Measurements from ENCODE around the gene OTOS. TPM values are rescaled to one million over a fixed set of nuclear protein-coding genes. Genes with fewer than 3 reads are reported as not detected.

OTOS gene
- total RNA-seq, 1 donor from 2014 or later: not detected

DNA sequence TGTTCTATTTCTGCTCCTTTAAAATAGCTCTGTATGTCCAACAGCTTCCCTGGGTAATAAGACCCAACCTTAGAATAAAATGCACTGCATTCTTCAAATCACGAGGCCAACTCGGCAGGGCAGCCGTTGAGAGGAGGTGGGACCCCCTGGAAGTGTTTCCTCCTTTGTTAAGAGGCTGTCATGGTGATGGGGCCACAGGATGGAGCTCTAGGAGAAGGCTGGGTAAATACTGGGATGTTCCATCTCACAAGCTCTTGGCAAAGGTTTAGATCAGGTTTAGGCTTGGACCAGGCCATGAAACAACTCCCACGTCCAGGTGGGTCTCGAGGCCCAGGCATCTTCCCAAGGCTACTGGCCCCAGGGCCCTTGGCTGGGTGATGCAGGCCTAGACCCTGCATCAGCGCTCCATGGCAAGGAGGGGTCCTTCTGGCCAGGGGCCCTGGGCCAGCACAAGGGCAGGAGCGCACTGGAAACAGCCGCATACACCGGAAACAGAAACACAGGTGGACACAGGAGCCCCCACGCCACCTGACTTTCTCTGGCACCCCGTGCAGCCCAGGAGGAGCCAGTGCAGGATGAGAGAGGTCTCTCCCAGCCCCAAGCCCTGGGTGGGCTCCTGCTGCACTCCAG, 38.8 kb upstream of the OTOS start:
- TF ChIP-seq, protein P1, sequence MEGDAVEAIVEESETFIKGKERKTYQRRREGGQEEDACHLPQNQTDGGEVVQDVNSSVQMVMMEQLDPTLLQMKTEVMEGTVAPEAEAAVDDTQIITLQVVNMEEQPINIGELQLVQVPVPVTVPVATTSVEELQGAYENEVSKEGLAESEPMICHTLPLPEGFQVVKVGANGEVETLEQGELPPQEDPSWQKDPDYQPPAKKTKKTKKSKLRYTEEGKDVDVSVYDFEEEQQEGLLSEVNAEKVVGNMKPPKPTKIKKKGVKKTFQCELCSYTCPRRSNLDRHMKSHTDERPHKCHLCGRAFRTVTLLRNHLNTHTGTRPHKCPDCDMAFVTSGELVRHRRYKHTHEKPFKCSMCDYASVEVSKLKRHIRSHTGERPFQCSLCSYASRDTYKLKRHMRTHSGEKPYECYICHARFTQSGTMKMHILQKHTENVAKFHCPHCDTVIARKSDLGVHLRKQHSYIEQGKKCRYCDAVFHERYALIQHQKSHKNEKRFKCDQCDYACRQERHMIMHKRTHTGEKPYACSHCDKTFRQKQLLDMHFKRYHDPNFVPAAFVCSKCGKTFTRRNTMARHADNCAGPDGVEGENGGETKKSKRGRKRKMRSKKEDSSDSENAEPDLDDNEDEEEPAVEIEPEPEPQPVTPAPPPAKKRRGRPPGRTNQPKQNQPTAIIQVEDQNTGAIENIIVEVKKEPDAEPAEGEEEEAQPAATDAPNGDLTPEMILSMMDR (IDR thresholded peaks at IDR 0.05): no peak
- no peaks in the 10 kb centered on the region for H3K36me3 ChIP-seq
- no peaks in the 10 kb centered on the region for H3K27me3 ChIP-seq
- no peak overlapping the region for H3K27ac ChIP-seq
- DNase-seq (ENCODE audit: low spot score in 2 of 2): no peak
- intact Hi-C loops (cut with DNase I): no loop called here
- H3K9me3 ChIP-seq: no peaks in the 10 kb centered on the region
- H3K4me1 ChIP-seq: no peaks in the 10 kb centered on the region
- no peak overlapping the region for H3K4me3 ChIP-seq

DNA sequence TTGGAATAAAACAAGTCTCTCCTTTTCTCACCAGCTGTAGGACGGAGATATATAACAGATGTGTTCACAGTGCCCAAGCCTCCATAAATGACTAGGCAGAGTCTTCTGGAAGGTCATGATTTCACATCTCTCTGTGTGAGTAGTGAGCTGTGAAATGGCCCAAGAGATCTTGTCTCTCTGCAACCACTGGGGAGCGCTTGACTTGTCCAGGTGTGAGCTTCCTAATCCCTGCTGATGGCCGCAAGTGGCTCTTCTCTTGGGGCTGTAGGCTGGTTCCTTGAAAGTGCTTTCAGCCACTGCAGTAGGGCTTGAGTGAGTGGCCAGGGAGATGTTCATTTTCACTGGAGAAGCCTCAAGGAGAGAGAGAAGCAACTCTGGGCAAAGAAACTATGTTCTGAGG, 38.1 kb upstream of the OTOS start:
- TF ChIP-seq, protein P1 (IDR thresholded peaks at IDR 0.05): no peak
- H3K27ac ChIP-seq: no peak overlapping the region
- no peaks in the 10 kb centered on the region for H3K4me1 ChIP-seq
- no peaks in the 10 kb centered on the region for H3K36me3 ChIP-seq
- no peak overlapping the region for H3K4me3 ChIP-seq
- intact Hi-C loops (cut with DNase I): no loop called here
- no peaks in the 10 kb centered on the region for H3K27me3 ChIP-seq
- DNase-seq (ENCODE audit: low spot score in 2 of 2): no peak
- no peaks in the 10 kb centered on the region for H3K9me3 ChIP-seq

DNA sequence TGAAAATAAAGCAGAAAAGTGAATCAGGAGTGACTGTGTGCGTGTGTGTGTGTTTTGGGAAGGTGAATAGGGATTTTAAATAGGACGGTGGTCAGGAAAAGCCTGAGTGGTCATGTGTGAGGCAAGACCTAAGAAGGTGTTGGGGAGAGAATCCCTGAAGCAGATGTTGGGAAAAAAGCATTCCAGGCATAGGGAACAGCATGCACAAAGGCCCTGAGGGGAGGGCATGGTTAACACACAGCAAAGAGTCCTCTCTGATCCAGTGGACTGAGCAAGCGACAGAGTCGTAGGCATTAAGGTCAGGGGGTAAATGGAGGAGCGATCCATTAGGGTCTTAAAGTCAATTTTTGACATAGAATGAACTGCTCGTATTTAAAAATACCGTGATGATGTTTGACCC, 34.0 kb upstream of the OTOS start:
- H3K9me3 ChIP-seq: no peaks in the 10 kb centered on the region
- no peaks in the 10 kb centered on the region for H3K4me1 ChIP-seq
- no peaks in the 10 kb centered on the region for H3K36me3 ChIP-seq
- no peak overlapping the region for H3K4me3 ChIP-seq
- TF ChIP-seq, protein P1 (IDR thresholded peaks at IDR 0.05): no peak
- DNase-seq (ENCODE audit: low spot score in 2 of 2): no peak
- H3K27me3 ChIP-seq: no peaks in the 10 kb centered on the region
- H3K27ac ChIP-seq: no peak overlapping the region
- intact Hi-C loops (cut with DNase I): no loop called here

DNA sequence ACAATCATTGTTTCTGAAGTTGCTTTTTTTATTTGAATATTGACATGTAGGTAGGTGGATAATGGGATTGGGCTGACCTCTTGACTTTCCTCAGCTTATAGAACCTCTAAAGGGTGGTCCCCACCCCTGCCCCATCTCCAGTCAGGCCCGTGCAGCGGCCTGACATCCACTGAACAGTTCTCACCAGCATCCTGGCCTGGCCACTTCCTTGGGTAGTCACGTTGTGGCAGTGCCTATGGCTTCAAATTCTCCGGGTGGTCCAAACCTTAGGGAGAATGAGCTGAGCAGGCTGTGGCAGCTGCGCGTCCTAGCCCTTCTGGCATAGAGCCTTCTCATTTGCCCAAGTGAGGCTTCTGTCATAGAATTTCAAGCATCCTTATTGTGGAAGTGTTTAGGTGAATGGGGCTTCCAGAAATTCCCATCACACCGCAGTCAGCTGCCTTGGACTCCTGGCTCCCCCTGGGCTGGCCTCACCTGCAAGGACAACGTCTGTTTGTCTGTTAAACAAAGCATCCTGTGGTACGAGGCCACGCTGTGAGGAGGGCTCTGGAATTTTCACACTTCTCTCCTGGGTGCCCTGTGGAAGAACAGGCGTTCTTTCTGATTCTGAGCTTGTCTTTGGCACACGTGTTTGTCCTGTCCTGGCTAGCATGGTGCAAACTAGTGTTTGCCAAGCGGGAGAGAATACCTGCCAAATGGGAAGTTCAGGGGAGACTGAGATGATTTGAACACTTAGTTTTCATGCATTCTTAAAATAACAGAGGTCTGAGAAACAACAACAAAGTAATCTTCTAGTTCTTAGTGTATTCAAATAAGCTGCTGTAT, 31.8 kb upstream of the OTOS start:
- TF ChIP-seq, protein P1 (IDR thresholded peaks at IDR 0.05): no peak
- no peak for DNase-seq (ENCODE audit: low spot score in 2 of 2)
- no peaks in the 10 kb centered on the region for H3K36me3 ChIP-seq
- H3K27ac ChIP-seq: no peak overlapping the region
- no peaks in the 10 kb centered on the region for H3K4me1 ChIP-seq
- H3K4me3 ChIP-seq: no peak overlapping the region
- intact Hi-C loops (cut with DNase I): no loop called here
- no peaks in the 10 kb centered on the region for H3K27me3 ChIP-seq
- H3K9me3 ChIP-seq: no peaks in the 10 kb centered on the region

DNA sequence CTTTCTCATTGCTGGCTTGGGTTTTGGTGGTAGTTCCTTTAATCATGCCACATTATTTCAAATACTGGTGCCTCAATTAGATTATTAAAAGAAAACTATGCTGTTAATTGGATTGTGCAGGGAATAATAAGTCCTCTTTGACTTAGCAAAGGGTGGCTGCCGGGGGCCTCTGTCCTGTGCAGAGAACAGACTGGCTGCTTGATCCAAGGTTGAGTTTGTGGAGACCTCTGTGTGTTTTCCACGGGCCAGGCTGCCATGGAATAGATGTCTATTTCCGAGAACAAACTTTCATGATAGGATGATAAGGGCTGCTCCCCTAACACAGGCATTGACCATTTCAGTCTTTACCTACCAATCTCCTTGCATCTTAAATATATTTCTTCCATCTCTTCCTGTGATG, 30.4 kb upstream of the OTOS start:
- no peak for DNase-seq (ENCODE audit: low spot score in 2 of 2)
- intact Hi-C loops (cut with DNase I): no loop called here
- Histone ChIP-seq H3K36me3 (no peaks in the 10 kb centered on the region), H3K27ac (no peak overlapping the region), H3K9me3 (no peaks in the 10 kb centered on the region), H3K4me3 (no peak overlapping the region), H3K27me3 (no peaks in the 10 kb centered on the region), H3K4me1 (no peaks in the 10 kb centered on the region)
- TF ChIP-seq, protein P1 (IDR thresholded peaks at IDR 0.05): no peak
